Stimulated activated CD8-positive, alpha-beta memory T cell treated with anti-CD3 and anti-CD28 coated beads, Interleukin-15, amount 100 ng/mL, for 4 hours (primary cell): ENCODE results near the gene DDX31.

Experiments used
- DNase-seq, 2 donors: peaks; one replicate each; pipeline ENCODE4 v3.0.0-alpha.2; 2020; ENCODE audit warnings: low read depth in 2 of 2

Gene DDX31

DNA sequence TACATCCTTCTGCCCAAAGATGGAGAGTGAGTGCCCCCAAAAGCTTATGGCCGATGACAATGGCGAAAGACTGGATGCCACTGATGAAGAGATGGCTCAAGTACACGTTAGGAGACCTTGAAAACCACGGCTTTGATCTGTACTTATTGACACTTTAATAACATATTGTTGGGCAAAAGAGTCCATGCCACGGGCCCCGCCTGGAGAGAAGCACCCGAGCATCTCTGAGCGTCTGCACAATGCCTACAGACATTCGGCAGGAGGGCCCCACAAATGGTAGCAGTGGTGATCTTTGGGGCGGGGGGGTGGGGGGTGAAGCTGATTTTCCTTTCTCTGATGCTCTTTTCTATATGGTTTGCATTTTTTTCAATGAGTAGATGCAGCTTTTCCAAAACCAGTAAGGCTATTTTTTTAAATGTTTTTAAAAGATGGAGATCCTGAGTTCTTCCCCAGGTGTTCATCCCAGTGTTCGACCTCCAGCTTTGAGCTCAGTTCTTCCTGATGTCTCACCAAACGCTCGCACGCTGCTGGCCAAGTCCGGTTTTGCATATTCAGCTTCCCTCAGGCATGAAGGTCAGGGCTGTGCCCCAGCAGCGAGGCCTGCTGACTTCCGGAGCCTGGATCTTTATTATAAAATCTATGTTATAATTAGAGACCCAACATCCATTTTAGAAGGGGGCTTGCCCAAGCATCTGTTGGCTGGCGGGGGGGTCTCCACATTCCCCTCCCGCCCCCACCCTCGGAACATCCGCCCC, 121.6 kb downstream of the DDX31 start:
- DNase-seq = no peak

DNA sequence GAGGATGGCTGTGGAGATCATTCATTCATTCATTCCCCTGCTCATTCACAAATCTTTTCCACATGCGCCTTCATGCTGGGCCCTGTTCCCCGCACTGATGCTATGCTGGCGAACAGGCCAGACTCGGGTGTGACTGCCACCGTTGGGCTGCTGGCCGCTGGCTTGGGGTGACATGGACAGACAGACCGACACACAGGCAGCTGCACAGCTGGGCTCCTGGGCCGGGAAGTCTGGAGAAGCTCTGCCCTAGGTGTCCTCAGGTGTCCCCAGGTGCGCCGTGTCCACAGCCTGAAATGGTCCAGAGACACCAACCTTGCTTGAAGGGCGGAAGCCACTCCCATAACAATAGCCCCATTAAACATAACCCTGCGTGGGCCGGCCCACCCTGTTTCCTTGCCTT, 122.3 kb downstream of the DDX31 start:
- DNase-seq = no peak

DNA sequence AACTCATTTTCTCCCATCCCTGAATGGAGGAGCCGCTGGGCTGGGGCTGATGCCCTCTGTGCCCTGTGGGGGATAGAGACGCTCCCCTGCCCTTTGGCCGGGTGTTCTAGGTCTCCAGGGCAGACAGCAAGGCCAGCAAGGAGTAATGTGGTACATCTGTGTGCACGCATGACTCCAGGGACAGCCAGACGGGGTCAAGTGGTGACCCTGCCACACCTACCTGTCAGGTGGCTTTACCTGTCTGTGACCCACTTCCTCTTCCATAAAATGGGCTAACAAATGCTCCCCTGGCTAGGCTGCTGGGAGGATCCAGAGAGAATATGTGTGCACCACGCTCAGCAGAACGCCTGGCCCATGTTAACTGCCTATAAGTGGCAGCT, 122.7 kb downstream of the DDX31 start:
- no peak for DNase-seq

DNA sequence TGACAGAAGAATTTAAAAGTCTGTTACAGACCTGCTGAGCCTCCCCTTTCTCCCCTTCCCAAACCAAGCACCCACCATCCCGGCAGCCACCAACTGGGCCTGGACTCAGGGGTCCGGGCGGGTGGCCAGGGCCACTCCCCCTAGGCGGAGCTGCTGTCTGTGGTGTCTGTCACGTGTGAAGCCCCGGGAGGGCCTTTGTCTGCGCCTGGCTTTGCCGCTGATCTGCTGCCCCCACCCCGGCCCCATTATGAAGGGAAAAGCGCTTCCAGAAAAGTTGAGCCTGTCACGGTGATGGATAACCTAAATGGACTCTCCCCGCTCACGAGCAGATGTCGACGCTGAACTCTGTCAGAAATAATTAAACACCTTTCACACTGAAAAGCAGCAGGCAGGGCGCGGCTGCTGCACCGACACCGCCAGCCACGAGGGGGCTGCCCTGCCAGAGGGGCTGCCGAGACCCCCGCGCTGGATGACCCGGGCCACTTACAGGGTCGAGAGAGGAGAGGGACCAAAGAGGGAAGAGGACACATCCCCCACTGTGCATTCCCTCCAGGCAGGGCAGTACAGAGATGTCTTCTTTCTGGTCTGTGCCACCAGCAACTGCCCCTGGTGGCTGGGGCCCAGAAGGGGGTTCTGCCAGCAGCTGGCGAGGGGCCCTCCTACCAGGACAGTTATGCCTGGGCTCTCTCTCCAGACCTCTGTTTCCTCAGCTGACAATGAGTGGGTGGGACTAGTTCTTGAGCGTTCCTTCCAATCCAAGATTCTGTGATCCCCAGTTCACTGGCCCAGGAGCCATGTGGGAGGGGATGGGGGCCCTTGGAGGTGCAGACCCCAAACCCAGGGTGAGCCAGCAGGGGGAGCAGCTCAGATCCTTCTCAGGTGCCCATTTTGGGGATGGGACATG, 123.4 kb downstream of the DDX31 start:
- no peak for DNase-seq

DNA sequence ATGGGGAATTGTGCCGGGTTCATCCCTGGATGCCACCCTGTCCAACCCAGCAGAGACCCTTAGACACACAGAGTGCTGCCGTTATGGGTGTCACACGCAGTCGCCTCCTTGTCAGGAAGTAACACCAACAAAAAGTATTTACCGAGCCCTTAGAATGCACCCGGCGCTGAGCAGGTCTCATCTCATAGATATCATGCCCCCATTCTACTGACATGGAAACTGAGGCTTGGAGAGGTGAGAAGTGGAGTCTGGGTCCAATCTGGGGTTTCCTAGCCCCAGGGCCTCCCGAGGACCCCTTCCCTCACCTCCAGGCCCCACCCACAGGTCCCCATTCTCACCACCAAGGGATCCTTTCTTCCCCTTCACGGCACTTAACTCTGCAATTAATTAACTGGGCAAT, 124.2 kb downstream of the DDX31 start:
- DNase-seq = no peak

DNA sequence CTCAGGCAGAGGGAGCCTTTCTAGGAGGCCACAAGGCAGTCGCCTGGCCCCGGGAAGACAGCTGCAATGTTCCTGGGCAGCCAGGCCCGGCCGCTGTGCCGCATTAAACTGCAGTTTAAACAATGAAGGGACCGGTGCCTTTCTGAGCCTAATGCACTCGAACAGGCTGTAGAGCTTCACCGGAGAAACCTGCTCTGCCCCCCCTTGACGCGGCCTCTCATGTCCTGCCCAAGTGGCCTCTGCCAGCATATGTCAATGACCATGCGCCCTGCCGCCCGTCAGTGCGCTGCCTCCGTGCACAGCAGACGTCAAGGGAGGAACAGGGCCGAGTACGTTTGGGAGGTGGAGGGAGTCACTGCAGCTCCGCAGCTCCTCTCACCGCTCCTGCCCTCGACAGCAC, 125.8 kb downstream of the DDX31 start:
- DNase-seq = no peak

DNA sequence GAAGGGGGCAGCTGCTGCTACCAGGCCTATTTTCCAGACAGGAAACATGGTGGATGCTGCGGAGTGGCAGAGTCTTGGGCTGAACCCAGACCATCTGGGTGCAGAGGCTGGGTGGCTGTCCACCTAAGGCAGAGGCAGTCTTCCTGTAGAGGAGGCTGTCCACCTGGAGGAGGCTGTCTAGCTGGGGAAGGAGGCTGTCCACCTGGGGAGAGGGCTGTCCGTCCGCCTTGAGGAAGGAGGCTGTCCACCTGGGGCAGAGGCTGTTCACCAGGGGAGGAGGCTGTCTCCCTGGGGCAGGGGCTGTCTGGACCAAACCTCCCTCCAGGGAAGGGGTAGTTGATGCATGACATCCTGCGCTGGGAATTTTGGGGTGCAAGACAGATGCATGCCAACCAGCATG, 126.5 kb downstream of the DDX31 start:
- DNase-seq = no peak
